IPS-11a (cell line): ENCODE data around the gene PRIM2.
"Not testable (repeated sequence)": the region's sequence is repeated elsewhere in the genome, so short reads cannot be mapped to it uniquely, and the experiment has no call there.

Experiments
- H3K4me3 ChIP-seq: one replicate; pipeline ENCODE4 v1.5.1; 2013; ENCODE audit warnings: low read depth, low read length, control low read depth

PRIM2 gene

DNA sequence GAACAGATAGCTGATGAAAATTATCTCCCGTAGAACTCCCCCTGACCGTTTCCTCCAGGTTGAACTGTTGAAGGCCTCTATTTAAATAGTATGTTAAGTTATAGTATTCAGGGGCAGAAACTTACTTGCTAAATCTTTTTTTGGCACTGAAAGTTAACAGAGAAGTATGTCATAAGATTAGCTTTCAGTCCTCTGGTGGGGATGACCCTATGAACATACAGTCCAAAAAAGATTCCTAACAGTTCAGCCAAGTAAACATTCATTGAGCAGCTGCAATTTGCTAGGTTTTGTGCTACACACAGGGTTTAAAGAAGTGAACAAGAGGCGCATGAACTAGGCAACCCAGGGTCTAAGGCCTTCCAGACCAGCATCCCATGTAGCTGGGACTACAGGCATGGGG is 264.2 kb downstream of the PRIM2 start:
- not testable (repeated sequence) for H3K4me3 ChIP-seq

DNA sequence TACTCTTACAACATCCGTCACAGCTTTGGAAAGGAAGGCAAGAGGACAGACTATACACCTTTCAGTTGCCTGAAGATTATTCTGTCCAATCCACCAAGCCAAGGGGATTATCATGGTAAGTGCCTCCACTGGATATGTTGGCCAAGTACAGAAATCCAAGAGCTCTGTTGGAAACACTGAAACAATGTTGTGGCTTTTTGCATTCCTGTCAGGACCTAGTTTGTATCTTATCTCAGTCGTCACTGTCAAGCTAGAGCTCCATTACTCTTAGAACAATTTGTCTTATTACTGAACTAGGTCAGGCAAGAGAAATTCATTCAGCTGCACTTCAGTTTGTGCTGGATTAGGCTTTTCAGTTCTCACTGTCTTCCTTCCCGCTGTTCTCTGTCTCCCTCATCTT is 283.7 kb downstream of the PRIM2 start:
- H3K4me3 ChIP-seq, result not testable (repeated sequence)

DNA sequence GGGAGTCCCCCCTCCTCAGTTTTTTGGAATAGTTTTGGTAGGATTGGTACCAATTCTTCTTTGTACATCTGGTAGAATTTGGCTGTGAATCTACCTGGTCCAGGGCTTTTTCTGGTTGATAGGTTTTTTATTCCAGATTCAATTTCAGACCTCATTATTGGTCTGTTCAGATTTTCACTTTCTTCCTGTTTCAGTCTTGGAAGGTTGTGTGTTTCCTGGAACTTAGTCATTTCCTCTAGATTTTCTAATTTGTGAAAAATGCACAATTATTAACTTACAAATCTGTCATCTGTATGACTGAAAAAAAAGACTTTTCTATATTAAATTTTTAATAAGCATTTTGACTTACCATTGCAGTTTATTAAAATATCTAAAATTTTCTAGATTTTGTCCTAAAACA is 287.9 kb downstream of the PRIM2 start:
- H3K4me3 ChIP-seq, result not testable (repeated sequence)

DNA sequence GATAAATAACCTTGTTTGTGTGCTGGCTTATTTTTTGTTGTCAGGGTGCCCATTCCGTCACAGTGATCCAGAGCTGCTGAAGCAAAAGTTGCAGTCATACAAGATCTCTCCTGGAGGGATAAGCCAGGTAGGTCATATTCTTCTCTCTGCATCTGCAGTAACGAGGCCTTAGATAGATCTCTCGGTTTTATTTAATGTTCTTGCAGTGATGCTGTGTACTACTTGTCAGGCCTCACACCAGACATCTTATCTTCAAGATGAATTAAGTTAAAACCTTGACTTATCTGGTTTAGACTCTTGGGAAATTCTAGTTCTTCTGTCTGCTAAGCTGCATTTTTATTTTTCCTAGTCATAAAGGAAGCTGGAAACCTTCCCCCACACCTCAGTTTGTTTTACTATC is 288.9 kb downstream of the PRIM2 start:
- not testable (repeated sequence) for H3K4me3 ChIP-seq

DNA sequence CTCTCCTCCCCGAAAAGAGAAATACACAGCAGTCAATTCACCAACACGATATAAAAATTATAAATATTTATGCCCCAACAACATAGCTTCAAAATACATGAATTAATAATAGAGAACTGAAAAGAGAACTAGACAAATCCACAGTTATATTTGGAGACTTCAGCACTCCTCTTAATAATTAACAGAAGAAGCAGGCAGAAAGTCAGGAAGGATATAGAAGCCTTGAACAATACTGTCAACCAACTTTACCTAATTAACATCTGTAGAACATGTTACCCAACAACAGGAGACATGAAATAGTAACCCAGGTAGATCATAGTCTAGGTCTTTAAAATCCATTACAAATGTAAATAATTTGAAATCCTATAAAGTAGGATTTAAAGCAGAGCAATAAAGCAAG is 293.2 kb downstream of the PRIM2 start:
- not testable (repeated sequence) for H3K4me3 ChIP-seq

DNA sequence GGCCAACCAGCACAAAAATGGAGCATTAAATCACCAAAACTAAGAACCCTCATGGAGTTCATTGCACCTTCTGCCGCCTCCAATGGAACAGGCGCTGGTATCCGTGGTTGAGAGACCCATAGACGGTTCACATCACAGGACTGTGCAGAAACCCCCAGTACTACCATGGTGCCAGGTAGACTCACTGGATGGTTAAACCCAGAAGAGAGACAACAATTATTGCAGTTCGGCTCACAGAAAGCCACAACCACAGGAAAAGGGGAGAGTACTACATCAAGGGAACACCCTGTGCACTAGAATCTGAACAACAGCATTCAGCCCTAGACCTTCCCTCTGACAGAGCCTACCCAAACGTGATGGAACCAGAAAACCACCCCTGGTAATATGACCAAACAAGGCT is 301.5 kb downstream of the PRIM2 start:
- H3K4me3 ChIP-seq, result not testable (repeated sequence)

DNA sequence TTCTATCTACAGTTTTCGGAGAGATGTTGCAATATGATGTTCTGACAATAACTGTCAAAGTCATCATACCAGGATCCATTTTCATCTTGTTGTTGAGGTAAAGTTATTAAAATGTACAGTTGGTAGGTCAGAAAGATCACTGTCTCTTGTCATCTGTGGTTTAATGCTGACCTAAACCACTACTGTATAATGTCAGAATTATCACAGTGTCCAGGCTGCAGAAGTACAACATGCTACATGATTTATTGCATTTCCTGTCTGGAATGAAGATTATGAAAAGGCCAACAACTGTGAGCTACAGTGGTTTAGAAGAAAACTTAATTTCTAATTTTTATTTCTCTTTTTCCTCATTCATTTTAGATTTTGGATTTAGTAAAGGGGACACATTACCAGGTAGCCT is 314.3 kb downstream of the PRIM2 start:
- not testable (repeated sequence) for H3K4me3 ChIP-seq

DNA sequence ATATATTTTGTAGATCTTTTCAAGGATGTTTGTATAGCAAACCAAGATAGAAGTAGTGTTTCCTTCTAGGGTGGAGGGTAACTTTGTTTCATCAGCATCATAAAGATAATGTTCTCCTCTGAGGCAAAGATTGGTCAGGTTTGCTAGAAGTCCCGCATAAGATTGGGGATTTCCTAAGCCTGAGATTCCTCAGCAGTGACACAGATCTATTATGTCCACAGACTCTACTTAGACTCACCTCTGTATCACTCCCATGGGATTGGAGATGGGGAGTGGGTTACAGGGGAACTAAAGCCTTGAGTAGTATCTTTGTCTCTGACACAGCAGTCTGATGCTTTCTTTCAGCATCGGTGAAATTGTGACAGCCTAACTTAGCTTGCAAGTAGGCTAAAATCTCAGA is 341.1 kb downstream of the PRIM2 start:
- not testable (repeated sequence) for H3K4me3 ChIP-seq

DNA sequence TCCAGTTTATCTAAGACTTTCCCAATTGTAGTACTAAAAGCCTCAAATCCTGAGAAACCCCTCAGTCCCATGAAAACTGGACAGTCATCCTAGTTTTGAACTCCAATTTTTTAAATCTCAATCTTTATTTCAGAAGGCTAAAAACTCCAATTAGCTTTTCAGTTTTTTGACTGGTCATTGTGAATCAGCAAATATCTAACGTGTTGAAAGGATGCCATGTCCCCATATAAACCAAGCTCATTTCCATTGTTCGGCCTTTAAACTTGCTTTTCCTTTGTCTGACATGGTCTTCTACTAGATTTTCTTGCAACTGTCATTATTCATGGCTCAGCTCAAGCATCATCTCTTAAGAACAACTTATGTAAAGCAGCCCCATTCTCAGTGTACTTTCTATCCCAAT is 342.4 kb downstream of the PRIM2 start:
- not testable (repeated sequence) for H3K4me3 ChIP-seq

DNA sequence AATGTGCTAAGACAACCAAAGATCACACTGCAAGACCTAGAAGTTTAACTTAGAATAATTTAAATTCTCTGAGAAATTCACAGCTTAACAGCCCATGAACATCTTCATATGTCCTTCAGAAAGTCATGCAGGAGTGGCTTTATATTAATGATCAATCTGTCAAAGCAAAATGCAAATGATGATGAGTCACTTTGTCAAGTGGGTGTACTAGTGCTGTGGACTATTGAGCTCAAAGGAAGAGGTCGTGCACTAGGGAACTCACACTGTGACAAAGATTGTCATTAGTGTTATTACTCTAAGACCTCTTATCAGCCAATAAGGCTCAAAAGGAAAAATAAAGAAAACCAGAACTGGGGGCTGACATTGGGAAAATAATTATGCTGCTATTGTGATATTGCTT is 343.5 kb downstream of the PRIM2 start:
- not testable (repeated sequence) for H3K4me3 ChIP-seq

DNA sequence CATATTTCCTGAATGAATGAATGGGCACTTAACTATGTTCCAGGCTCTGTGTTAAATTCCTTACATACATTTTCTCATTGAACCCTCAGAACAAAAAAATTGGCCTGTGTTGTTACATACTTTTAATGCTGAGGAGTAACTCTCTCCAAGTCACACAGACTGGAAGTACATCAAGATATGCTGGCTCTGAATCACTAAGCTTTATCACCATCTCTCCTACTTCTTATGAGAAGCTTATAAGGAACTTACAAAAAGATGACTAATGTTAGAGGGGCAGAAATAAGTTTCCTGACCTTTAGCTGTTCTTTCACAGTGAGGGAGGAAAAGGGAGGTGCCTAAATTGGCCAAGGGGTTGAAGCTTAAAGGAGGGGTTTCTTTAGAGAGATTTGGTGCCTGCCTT is 350.7 kb downstream of the PRIM2 start:
- H3K4me3 ChIP-seq, result not testable (repeated sequence)

DNA sequence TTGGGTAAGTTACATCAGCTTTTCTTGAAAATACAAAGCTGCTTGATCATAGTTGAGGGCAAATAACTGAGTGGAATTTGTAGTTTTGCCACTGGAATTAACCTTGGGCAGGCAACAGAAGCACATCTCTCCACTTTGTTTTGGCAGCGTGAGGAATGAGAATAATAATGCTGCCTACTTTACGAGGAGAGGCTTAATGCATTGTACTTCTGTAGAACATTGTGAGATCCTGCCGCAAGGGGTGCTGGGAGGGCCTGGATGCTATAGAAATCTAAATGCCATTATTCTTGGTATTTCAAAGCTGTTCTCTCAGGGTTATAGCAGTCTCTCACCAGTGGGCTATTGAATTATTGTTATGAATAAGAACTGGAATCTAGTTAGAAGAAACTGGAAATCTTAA is 353.8 kb downstream of the PRIM2 start:
- H3K4me3 ChIP-seq, result not testable (repeated sequence)

DNA sequence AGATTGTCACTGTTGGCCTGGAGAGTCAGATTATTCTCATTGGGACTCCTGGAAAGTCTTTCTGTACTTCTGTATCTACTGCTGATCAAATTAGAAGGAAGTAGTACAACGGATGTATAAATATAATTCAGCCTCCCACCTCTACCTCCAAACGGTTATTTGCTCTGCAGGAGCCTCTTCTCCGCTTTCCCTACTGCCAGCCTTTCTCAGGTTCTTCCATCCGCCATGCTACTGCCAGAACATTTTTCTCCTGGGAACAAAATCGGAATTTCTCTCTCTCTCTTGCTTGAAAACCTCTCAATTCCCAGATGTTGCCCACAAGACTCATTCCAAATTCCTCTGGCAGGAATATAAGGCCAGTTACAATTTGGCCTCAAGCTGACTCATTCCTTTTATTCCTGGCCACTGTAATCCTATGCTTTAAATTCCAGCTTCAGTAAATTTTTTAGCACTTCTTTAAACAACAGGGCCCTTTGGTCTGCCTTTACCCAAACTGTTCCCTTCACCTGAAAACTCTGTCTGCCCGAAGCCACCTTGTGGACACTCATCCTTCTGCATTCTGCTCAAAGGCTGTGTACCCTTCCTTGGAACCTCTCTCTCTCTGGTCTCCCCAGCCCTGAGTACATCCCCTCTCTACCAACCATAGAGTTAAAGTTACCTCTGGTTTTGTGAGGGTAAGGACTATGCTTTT is 354.7 kb downstream of the PRIM2 start:
- not testable (repeated sequence) for H3K4me3 ChIP-seq

DNA sequence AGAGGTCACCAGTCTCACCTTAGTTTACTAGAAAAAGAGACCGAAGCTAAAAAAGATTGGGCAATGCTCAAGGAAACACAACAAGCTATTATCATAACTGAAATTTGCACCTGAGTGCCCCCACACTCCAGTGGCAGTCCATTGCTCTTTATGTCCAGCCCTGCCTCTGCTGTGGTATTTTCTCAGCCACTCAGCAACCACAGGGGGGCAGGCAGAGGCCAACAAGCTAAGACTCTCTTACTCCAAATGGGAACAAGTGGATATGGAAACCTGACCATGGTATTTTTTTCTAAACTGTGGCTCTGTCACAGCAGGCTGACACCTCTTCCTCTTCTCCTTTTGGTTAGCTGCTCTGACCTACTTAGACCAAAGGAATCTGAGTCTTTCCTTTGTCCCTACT is 355.9 kb downstream of the PRIM2 start:
- H3K4me3 ChIP-seq, result not testable (repeated sequence)

DNA sequence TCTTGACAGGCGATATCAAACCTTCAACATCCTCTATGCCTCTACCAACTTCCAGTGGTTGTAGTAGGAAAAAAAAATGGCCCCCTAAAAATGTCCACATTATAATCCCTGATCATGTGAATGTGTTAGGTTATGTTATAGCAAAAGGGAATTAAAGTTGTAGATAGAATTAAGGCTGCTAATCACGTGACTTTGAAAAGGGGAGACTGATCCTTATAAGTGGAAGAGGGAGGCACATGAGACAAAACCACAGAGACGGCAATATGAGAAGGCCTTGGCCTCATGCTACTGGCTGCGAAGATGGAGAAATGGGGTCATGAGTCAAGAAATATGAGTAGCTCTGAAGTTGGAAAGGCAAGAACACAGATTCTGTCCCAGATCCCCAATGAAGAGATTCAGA is 358.0 kb downstream of the PRIM2 start:
- H3K4me3 ChIP-seq, result not testable (repeated sequence)

DNA sequence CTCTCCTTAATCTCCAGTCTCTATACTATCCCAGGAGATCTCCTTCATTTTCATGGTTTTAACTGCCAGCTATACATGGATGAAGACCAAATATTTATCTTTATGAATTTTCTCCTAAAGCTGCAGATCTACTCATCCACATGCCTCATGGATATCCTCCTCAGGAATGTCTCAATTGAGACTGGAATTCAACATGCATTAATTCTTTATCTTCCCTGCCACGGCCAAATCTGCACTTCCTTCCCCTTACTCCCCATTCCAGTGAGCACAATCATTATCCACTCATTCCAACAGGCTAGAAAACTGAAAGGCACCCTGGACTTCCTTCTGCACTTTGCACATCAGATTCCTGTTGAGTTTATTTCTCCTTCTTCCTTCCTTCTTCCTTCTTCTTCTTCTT is 379.0 kb downstream of the PRIM2 start:
- H3K4me3 ChIP-seq, result not testable (repeated sequence)
